A549 (cell line): ENCODE results near the gene FANCI. TPM values are rescaled to one million over a fixed set of nuclear protein-coding genes. Genes with fewer than 3 reads are reported as not detected.

Source experiments
- ATAC-seq, 2 experiments: fragments of 200-7000 bp in 1 of 2; fragments of >200 bp in 1 of 2; cut with Nextera tagmentation in 1 of 2; cut with Tn5 transposase in 1 of 2; 3 replicates each; pipeline versions ENCODE4 v1.8.0 to v1.9.1; 2018 to 2020; ENCODE audit warnings: mild to moderate bottlenecking in 1 of 2, moderate library complexity in 1 of 2
- CTCF ChIA-PET: fragments of 300-600 bp; sonication (Branson Sonifier 250); formaldehyde crosslinking; extraction: SDS; loops from one replicate; lab custom pipeline; 2021; ENCODE audit warnings: antibody characterized with exemption, inconsistent platforms; lab: Yijun Ruan, JAX
- POLR2A ChIA-PET: fragments of 350-600 bp; formaldehyde crosslinking; extraction: SDS; loops from one replicate; lab custom pipeline; 2021; ENCODE audit warnings: antibody characterized with exemption, inconsistent platforms; lab: Yijun Ruan, JAX
- DNase-seq, 2 experiments: peaks; one replicate each; pipeline versions ENCODE4 v3.0.0 to v3.0.0-alpha.2; 2011 to 2016; ENCODE audit warnings: low read depth in 1 of 2, low spot score in 1 of 2
- FAIRE-seq: peaks from 2 replicates; lab custom pipeline; 2011; peaks lifted over from hg19 to GRCh38; lab: Jason Lieb, UNC
- H3K27ac ChIP-seq, 2 experiments: fragments of >200 bp; sonication (Bioruptor Twin); formaldehyde crosslinking; 3 replicates each; pipeline ENCODE4 v1.5.1; 2016 to 2017
- H3K4me1 ChIP-seq: fragments of >200 bp; sonication (Bioruptor Twin); formaldehyde crosslinking; 3 replicates; pipeline ENCODE4 v1.6.1; 2016
- H3K4me2 ChIP-seq: fragments of >200 bp; sonication (Bioruptor Twin); formaldehyde crosslinking; 3 replicates; pipeline ENCODE4 v1.6.1; 2016
- H3K4me3 ChIP-seq: fragments of >200 bp; sonication (Bioruptor Twin); formaldehyde crosslinking; 3 replicates; pipeline ENCODE4 v1.5.1; 2016
- H3K9me3 ChIP-seq: fragments of >200 bp; sonication (Bioruptor Twin); formaldehyde crosslinking; 3 replicates; pipeline ENCODE4 v1.6.1; 2016
- CBX2 ChIP-seq: fragments of 200-600 bp; sonication (generic); IDR thresholded peaks from 2 replicates; pipeline ENCODE4 v1.6.1; 2016; ENCODE audit warnings: low read depth, mild to moderate bottlenecking, borderline replicate concordance
- CBX8 ChIP-seq: fragments of 200-600 bp; sonication (generic); IDR thresholded peaks from 2 replicates; pipeline ENCODE4 v1.6.1; 2016
- EHF ChIP-seq: fragments of 250-450 bp; sonication (Bioruptor Pico); IDR thresholded peaks from 2 replicates; pipeline ENCODE4 v1.5.0; 2020; ENCODE audit warnings: mild to moderate bottlenecking
- EHMT2 ChIP-seq: fragments of 200-600 bp; sonication (generic); IDR thresholded peaks from 2 replicates; pipeline ENCODE4 v1.6.1; 2016; ENCODE audit warnings: antibody characterized with exemption, low read depth, mild to moderate bottlenecking, moderate library complexity
- ESRRA ChIP-seq: fragments of 150-350 bp; IDR thresholded peaks from 2 replicates; pipeline ENCODE4 v1.6.1; 2014; ENCODE audit warnings: mild to moderate bottlenecking, low read length, borderline replicate concordance
- FOSL2 ChIP-seq, 2 experiments: fragments of 450-650 bp in 1 of 2; fragments of >200 bp in 1 of 2; sonication (Bioruptor Twin) in 1 of 2; formaldehyde crosslinking; IDR thresholded peaks; 2 replicates each; pipeline versions ENCODE4 v1.5.0 to v1.6.1; 2016 to 2020; ENCODE audit warnings: mild to moderate bottlenecking in 1 of 2, moderate library complexity in 1 of 2
- GATA3 ChIP-seq: IDR thresholded peaks from 2 replicates; pipeline ENCODE4 v1.6.1; 2012; ENCODE audit warnings: borderline replicate concordance
- HDAC2 ChIP-seq: fragments of 200-600 bp; sonication (generic); IDR thresholded peaks from 2 replicates; pipeline ENCODE4 v1.6.1; 2016
- HEYL ChIP-seq: fragments of 250-450 bp; sonication (Bioruptor Pico); IDR thresholded peaks from 2 replicates; pipeline ENCODE4 v1.8.0; 2021; ENCODE audit warnings: mild to moderate bottlenecking, moderate library complexity
- HOXA7 ChIP-seq: fragments of 250-450 bp; sonication (Bioruptor Pico); IDR thresholded peaks from 2 replicates; pipeline ENCODE4 v1.5.0; 2020; ENCODE audit warnings: mild to moderate bottlenecking, moderate library complexity
- HOXB5 ChIP-seq: fragments of 250-450 bp; sonication (Bioruptor Pico); IDR thresholded peaks from 2 replicates; pipeline ENCODE4 v1.5.0; 2020; ENCODE audit warnings: mild to moderate bottlenecking, moderate library complexity
- JUN ChIP-seq, 2 experiments: fragments of >200 bp; sonication (Bioruptor Twin); formaldehyde crosslinking; IDR thresholded peaks; 2 replicates in 1 of 2; 3 replicates in 1 of 2; pipeline ENCODE4 v1.6.1; 2016 to 2017
- NR3C1 ChIP-seq: fragments of >200 bp; sonication (Bioruptor Twin); formaldehyde crosslinking; IDR thresholded peaks from 3 replicates; pipeline ENCODE4 v1.6.1; 2017
- RAD21 ChIP-seq, 2 experiments: fragments of >200 bp in 1 of 2; sonication (Bioruptor Twin) in 1 of 2; formaldehyde crosslinking in 1 of 2; IDR thresholded peaks in 1 of 2; conservative IDR thresholded peaks in 1 of 2; 2 replicates in 1 of 2; 3 replicates in 1 of 2; pipeline ENCODE4 v1.6.1; 2012 to 2018; ENCODE audit warnings: inconsistent platforms in 1 of 2
- RCOR1 ChIP-seq: fragments of 150-350 bp; IDR thresholded peaks from 2 replicates; pipeline ENCODE4 v1.6.1; 2014; ENCODE audit warnings: antibody characterized with exemption, low read length, low read depth
- SMC3 ChIP-seq: fragments of >200 bp; sonication (Bioruptor Twin); formaldehyde crosslinking; IDR thresholded peaks from 3 replicates; pipeline ENCODE4 v1.6.1; 2018; ENCODE audit warnings: inconsistent platforms
- SREBF2 ChIP-seq: fragments of 450-650 bp; IDR thresholded peaks from 2 replicates; pipeline ENCODE4 v1.6.1; 2014; ENCODE audit warnings: mild to moderate bottlenecking, moderate library complexity
- TP53 ChIP-seq: fragments of 250-450 bp; sonication (Bioruptor Pico); IDR thresholded peaks from 2 replicates; pipeline ENCODE4 v1.5.0; 2021; ENCODE audit warnings: mild to moderate bottlenecking, moderate library complexity
- ZC3H11A ChIP-seq: fragments of 450-650 bp; IDR thresholded peaks from 2 replicates; pipeline ENCODE4 v1.6.1; 2014; ENCODE audit warnings: antibody characterized with exemption, mild to moderate bottlenecking
- ZFP36 ChIP-seq: fragments of 450-650 bp; IDR thresholded peaks from 2 replicates; pipeline ENCODE4 v1.6.1; 2014; ENCODE audit warnings: borderline replicate concordance; ENCODE audit not compliant: partially characterized antibody
- ZSCAN20 ChIP-seq: fragments of 250-450 bp; sonication (Bioruptor Pico); IDR thresholded peaks from 2 replicates; pipeline ENCODE4 v1.8.0; 2022; ENCODE audit warnings: mild to moderate bottlenecking, moderate library complexity
- WGBS: methylation state at CpG from one replicate; pipeline ENCODE4 v1.1.6; 2017; ENCODE audit errors: missing lambda C conversion rate; 5-methylcytosine and 5-hydroxymethylcytosine counted together
- polyA plus RNA-seq, 4 experiments: library from polyadenylated mRNA; depleted of rRNA in 3 of 4; stranded (reverse); fragments of >200 nt; fragmentation: RNase III in 1 of 4; extraction: RNeasy Plus Mini Kit Qiagen cat#74134 plus additional on column Dnase treatment in 1 of 4; gene quantifications; 2 replicates in 3 of 4; 3 replicates in 1 of 4; pipeline ENCODE4 v1.2.3, GENCODE V29; 2011 to 2017
- TF ChIP-seq, protein P1 (sequence below): IDR thresholded peaks from 2 replicates; pipeline ENCODE4 v1.6.1; 2012; ENCODE audit warnings: low read depth, borderline replicate concordance
- TF ChIP-seq, protein P2 (sequence below): IDR thresholded peaks from 2 replicates; pipeline ENCODE4 v1.6.1; 2012
- TF ChIP-seq, protein P3 (sequence below): fragments of 150-350 bp; IDR thresholded peaks from 2 replicates; pipeline ENCODE4 v1.6.1; 2014; ENCODE audit warnings: low read depth, mild to moderate bottlenecking, low read length
- TF ChIP-seq, protein P4 (sequence below): fragments of >200 bp; sonication (Bioruptor Twin); formaldehyde crosslinking; IDR thresholded peaks from 2 replicates; pipeline ENCODE4 v1.6.1; 2016

The FANCI gene
- polyA plus RNA-seq, 2 of the 4 experiments (the other 2 are of a cell fraction), result 101 to 123 TPM

DNA sequence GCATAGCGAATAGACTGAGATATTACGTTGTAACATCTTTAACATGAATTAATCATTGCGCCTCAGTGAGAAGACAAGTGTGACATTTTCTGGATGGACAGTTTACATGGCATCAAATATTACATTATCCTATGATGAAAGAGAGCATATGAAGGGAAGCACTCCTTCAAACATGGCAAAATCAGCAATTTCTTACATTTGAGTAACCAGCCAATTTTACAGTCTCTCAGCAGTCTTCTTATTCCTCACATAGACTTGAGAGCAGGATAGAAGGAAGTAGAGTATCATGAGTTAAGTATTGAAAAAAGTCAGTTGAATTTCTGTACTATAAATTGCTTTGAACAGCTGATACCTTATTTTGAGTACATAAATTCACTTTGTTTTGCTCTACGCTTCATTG lies 38.9 kb downstream of the FANCI start:
- Histone ChIP-seq H3K9me3 (no peaks in the 10 kb centered on the region), H3K4me3 (no peak overlapping the region), H3K4me2 (no peak overlapping the region), H3K27ac (no peak overlapping the region), H3K4me1 (no peaks in the 10 kb centered on the region)
- DNase-seq (no peak), FAIRE-seq (peak; percentile 90), ATAC-seq (no peak)
- TF ChIP-seq ESRRA (no peak), HEYL (CRISPR knock-in tag) (no peak), SREBF2 (no peak), NR3C1 (no peak)
- TF ChIP-seq, protein P1, sequence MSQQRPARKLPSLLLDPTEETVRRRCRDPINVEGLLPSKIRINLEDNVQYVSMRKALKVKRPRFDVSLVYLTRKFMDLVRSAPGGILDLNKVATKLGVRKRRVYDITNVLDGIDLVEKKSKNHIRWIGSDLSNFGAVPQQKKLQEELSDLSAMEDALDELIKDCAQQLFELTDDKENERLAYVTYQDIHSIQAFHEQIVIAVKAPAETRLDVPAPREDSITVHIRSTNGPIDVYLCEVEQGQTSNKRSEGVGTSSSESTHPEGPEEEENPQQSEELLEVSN, result no peak
- POLR2A ChIA-PET, result no interaction called here
- CTCF ChIA-PET, result interaction anchor here (0.6 to 4.4 kb wide), 5 partner anchors 9 to 1185 kb away, joined by 4 to 19 read pairs (median 6); no protein-coding TSS in a partner anchor
- WGBS, result 92% methylated on average over 4 of the region's 4 CpGs

DNA sequence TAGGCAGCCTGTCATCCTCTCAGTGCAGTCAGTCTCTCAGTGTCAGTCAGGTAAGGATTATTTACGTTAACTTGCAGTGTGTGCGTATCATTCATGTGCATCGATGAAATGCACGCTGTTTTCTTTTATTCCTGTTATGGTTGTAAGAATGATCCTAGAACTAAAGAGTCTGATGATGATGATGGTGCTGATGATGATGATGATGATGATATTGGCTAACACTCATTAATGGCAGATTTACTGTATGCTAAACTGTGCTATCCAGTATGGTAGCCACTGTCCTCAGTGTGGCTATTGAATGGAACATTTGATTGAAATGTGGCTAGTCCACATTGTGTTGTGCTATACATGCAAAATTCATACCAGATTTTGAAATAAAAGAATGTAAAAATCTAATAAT lies 39.4 kb downstream of the FANCI start:
- ATAC-seq (no peak), DNase-seq (no peak), FAIRE-seq (peak; percentile 59)
- ChIA-PET POLR2A (no interaction called here), CTCF (interaction anchor here (1.1 to 2.2 kb wide), 3 partner anchors 10 to 17 kb away, joined by 4 to 6 read pairs (median 6); no protein-coding TSS in a partner anchor)
- Histone ChIP-seq H3K4me3 (no peak overlapping the region), H3K9me3 (no peaks in the 10 kb centered on the region), H3K4me2 (no peak overlapping the region), H3K4me1 (no peaks in the 10 kb centered on the region), H3K27ac (no peak overlapping the region)
- 80% methylated on average over 4 of the region's 4 CpGs for WGBS
- TF ChIP-seq SREBF2, result no peak
- TF ChIP-seq ESRRA, result no peak
- TF ChIP-seq CBX2, result no peak
- TF ChIP-seq EHMT2, result no peak
- no peak for TF ChIP-seq FOSL2 (IDR thresholded peaks at IDR 0.05)
- TF ChIP-seq FOSL2 (CRISPR knock-in tag; IDR thresholded peaks at IDR 0.05), result no peak
- TF ChIP-seq, protein P2, sequence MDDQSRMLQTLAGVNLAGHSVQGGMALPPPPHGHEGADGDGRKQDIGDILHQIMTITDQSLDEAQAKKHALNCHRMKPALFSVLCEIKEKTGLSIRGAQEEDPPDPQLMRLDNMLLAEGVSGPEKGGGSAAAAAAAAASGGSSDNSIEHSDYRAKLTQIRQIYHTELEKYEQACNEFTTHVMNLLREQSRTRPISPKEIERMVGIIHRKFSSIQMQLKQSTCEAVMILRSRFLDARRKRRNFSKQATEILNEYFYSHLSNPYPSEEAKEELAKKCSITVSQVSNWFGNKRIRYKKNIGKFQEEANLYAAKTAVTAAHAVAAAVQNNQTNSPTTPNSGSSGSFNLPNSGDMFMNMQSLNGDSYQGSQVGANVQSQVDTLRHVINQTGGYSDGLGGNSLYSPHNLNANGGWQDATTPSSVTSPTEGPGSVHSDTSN, result no peak
- TF ChIP-seq EHF (CRISPR knock-in tag), result no peak
- no peak for TF ChIP-seq HDAC2
- TF ChIP-seq GATA3, result no peak
- TF ChIP-seq CBX8, result no peak
- TF ChIP-seq ZSCAN20 (CRISPR knock-in tag), result no peak
- TF ChIP-seq HOXB5 (CRISPR knock-in tag), result no peak
- TF ChIP-seq RCOR1, result no peak
- no peak for TF ChIP-seq ZFP36
- TF ChIP-seq ZC3H11A, result no peak
- no peak for TF ChIP-seq NR3C1

DNA sequence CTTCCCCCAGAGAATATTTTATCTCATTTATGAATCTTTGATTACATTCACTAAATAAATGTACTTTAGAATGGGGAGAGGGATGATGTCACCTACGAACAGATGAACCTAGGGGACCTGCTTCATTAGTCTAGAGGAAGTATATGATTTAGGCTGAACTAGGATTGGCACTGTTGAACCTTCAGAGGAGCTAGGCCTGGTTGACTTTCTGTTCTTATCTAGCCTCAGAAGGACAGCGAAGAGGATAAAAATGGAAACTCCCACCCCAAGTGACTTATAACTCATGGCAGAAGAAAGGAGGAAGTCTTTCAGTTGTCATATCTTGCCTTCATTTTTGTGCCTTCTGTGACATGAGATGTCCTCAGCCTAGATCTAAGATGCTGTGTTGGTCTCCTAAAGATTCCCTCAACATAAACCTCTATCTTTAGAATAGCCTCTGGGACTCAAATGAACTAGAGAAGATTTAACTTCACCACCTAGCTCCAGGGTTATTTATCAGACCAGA lies 48.2 kb downstream of the FANCI start:
- FAIRE-seq (no peak), DNase-seq (no peak), ATAC-seq (no peak)
- CTCF ChIA-PET, result interaction anchor here (1.1 to 16.4 kb wide), 5 partner anchors 14 to 180 kb away, joined by 3 to 155 read pairs (median 5); no protein-coding TSS in a partner anchor
- H3K4me3 ChIP-seq, result no peak overlapping the region
- H3K4me1 ChIP-seq, result no peaks in the 10 kb centered on the region
- POLR2A ChIA-PET, result no interaction called here
- H3K4me2 ChIP-seq, result no peak overlapping the region
- H3K9me3 ChIP-seq, result no peaks in the 10 kb centered on the region
- TF ChIP-seq, protein P3, sequence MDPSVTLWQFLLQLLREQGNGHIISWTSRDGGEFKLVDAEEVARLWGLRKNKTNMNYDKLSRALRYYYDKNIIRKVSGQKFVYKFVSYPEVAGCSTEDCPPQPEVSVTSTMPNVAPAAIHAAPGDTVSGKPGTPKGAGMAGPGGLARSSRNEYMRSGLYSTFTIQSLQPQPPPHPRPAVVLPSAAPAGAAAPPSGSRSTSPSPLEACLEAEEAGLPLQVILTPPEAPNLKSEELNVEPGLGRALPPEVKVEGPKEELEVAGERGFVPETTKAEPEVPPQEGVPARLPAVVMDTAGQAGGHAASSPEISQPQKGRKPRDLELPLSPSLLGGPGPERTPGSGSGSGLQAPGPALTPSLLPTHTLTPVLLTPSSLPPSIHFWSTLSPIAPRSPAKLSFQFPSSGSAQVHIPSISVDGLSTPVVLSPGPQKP, result no peak
- TF ChIP-seq RAD21 (conservative IDR thresholded peaks at IDR 0.05 in 1 of 2, IDR thresholded peaks at IDR 0.05 in 1 of 2) (no peak), HOXA7 (no peak), CBX2 (no peak), TP53 (CRISPR knock-in tag) (no peak), JUN (IDR thresholded peaks at IDR 0.05) (no peak), SMC3 (no peak)
- TF ChIP-seq, protein P4, sequence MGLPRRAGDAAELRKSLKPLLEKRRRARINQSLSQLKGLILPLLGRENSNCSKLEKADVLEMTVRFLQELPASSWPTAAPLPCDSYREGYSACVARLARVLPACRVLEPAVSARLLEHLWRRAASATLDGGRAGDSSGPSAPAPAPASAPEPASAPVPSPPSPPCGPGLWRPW, result no peak
- 89% methylated on average over 2 of the region's 2 CpGs for WGBS
- no peak overlapping the region for H3K27ac ChIP-seq
